ENCODE data around the gene CD4.

DNA sequence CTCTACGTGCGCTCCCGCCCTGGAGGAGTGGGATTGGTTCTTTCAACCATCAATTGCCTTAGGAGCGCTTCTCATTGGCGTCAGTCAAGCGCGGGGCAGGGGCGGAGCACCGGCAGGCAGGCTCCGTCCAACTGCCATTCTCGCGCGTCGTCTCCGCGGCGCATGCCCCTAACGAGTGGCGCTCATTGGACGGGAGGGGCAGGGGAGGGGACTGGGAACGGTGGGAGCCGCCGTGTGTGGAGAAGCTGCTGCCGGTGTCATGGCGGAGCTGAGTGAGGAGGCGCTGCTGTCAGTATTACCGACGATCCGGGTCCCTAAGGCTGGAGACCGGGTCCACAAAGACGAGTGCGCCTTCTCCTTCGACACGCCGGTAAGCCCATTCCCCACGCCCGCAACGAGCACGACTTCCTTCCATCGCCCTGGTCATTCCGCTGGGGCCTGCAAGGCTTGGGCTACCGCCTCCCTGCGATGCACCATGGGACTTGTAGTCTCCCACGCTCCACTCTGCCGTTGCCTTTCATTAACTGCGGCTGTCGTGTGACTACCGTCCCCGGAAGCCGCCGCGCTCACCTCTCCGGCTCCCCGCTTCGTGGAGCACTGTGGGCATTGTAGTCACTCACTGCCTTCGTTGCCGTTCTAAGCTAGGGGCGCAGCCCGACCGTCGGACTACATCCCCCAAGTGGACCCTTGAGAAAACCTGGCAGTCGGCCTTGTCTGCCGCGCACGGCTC lies 62.8 kb downstream of the CD4 start, which contains the start of gene USP5:
- peak in 2 of 3 donors; percentile 80 to 92 for TF ChIP-seq POLR2AphosphoS5 (IDR thresholded peaks at IDR 0.05)
- TF ChIP-seq, protein P1, sequence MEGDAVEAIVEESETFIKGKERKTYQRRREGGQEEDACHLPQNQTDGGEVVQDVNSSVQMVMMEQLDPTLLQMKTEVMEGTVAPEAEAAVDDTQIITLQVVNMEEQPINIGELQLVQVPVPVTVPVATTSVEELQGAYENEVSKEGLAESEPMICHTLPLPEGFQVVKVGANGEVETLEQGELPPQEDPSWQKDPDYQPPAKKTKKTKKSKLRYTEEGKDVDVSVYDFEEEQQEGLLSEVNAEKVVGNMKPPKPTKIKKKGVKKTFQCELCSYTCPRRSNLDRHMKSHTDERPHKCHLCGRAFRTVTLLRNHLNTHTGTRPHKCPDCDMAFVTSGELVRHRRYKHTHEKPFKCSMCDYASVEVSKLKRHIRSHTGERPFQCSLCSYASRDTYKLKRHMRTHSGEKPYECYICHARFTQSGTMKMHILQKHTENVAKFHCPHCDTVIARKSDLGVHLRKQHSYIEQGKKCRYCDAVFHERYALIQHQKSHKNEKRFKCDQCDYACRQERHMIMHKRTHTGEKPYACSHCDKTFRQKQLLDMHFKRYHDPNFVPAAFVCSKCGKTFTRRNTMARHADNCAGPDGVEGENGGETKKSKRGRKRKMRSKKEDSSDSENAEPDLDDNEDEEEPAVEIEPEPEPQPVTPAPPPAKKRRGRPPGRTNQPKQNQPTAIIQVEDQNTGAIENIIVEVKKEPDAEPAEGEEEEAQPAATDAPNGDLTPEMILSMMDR (IDR thresholded peaks at IDR 0.05) = peak in 1 of 7 experiments; percentile 25

Measured in stomach (tissue), 4 donors.